Central memory CD4-positive, alpha-beta T cell (primary cell): ENCODE measurements around the gene A3GALT2.

Source experiments
- DNase-seq: peaks from one replicate; pipeline ENCODE4 v3.0.0; 2022

The A3GALT2 gene

DNA sequence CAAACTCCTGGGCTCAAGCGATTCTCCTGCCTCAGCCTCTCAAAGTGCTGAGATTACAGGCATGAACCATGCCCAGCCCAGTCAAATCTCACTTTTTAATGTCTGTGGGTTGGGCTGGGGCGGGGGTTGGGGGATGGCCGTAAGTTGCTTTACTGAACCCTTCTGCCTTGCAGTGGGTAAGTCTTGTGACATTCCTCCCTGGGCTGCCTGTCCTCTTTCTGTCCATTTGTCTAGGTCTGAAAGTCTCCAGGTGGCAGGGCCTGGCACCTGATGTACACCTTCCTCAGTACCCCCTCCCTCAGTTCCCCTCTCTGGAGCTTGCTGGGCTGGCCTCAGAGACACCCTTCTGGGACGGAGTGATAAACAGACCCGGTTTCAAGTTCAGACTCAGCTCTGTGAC lies 51.3 kb downstream of the A3GALT2 start:
- no peak for DNase-seq

DNA sequence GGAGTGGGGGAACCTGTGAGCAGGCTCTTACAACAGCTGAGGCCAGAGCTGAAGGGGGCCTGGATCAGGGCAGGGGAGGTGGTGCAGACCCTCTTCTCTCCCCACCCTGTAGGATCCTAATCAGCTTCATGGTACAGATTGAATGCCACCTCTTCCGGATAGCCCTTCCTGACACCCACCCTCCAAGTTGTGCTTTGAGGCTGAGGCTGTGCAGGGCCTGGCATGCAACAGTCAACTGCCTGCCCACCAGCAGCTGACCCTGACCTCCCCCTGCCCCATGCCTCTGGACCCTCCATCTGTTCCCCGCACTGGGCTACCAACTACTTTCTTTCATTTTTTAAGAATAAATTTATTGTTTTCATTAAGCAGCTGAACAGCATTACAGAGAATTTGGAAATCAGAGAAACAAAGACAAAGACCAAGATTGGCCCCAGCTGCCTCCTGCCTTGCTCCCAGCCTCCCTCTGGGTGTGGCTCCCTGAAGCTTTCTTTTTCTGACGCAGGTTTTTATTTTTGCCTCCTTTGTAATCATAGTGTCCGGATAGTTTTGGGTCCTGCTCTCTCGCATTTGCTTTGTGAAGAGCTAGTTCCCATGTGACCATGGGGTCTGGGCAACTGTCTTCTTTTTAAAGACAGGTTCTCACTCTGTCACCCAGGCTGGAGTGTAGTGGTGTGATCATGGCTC lies 51.8 kb downstream of the A3GALT2 start:
- no peak for DNase-seq

DNA sequence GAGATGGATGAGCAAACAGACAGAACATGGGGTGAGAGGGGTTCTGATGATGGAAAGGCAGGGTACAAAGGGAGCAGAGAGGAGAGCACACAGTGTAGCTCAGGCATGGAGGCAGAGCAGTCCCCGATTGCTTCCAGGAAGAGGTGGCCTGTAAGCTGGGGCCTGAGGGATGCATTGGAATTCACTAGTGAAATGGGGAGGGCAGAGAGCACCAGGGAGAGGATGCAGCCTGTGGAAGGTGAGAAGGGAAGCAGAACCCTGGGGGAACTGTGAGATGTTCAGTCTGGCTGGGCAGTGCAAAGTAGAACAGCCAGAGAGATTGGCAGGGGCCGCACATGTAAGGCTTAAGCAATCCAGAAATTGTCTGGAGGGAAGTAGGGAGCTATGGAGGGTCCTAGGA lies 52.4 kb downstream of the A3GALT2 start:
- no peak for DNase-seq

DNA sequence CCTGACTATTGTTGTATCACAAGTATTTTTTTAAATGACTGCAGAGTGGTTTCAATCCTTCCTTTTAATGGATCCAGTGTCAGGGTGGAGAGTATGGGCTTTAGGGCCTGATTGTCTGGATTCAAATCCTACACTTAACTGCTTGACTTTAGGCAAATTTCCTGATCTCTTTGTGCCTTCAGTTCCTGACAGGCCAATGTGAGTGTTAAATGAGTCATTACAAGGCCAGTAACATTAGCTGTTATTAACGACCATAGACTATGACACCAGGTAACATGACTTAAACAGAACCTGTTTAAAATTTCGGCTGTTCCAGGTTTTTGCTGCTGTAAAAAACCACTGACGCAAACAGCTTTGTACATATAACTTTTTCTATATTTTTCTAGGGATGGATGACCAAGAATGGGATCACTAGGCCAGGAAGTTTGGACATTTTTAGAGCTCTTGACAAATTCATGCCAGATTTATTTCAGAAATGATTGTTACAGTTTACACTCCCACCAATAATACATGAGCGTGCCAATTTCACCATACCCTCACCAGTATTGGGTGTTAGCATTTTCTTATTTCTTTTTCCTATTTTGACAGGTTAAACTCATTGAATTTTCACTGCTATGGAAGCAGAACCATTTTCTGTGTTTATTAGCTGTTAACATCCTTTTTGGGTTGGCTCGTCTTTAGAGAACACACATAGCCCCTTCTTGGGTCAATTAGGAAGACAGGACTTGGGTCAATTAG lies 53.3 kb downstream of the A3GALT2 start:
- no peak for DNase-seq

DNA sequence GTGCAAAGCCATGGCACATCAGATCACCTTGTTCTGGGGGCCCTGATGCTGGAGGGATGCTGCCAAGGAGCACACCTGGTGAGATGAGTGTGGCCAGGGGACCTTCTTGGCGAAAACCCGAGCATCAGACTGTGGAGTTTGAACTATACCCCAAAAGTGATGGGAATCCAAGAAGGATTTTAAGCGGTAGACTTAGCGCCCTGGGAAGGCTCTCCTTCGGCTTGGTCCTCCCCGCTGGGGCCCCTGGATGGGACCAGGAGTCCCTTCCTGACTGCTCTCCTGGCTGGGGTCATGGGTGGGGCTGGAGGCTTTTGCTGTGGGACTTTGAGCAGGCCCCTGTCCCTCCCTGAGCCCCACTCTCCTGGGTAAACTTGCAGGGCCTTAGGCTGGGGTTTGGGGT lies 54.1 kb downstream of the A3GALT2 start:
- DNase-seq = no peak

DNA sequence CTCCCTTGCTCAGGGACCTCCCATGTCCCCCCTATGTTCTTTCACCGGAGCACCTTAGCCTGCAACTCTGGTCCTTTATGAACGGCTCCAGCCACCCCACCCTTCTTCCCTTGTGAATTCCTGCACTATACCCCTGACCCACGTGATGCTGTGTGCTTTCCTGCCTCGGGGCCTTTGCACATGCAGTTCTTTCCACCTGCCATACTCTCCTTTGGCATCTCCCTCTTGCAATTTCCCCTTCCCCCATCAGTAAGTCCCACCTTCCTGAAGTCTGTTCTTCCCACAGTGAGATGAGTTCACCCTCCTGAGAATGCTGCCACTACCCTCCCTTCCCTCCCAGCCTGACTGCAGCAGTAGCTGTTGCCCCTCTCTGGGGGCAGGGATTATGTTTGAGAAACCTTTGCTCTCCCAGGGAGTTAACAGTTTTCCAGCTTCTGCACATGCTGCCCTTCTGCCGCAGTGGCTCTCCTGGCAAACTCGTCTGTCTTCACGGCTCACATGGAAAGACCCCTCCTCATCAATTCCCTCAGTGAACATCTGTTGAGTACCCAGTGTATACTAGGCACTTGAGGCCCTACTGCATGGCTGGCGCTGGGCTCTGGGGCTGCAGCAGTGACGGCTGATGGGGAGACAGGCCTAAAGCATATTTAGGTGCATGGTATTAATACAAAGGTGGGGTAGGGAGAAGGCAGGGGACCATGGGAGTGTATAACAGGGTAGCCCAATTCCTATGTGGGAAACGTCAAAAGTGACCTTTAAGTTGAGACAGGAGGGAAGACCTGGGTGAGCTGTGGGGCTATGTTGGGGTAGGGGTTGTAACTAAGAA lies 54.9 kb downstream of the A3GALT2 start:
- DNase-seq = no peak

DNA sequence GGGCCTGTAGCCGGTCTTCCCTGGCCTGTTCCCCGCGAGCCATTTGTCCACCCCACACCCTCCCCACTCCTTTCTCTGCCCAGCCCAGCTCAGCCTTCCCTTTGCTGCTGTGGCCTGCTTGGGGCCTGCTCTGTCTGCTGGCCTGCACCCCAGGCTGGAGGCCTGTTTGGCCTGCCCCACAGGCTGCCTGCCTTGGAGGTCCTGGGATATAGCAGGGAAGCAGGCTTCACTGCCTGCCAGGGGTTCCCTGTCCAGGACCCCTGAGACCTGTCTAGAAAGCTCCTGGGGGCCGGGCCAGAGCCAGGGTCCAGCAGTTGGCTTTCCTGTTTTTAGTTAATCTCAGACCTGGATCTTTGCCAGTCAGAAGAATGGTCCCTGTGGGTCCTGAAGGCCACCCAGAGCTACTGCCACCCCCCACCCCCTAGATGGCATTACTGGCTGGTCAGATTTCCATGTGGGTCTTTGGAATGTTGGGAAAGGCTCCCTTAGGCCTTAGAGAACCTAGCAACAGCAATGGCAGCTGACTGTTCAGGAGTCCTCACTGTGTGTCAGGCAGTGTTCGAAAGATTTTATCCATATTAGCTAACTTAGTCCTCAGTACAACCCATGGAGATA lies 56.9 kb downstream of the A3GALT2 start:
- DNase-seq = no peak

DNA sequence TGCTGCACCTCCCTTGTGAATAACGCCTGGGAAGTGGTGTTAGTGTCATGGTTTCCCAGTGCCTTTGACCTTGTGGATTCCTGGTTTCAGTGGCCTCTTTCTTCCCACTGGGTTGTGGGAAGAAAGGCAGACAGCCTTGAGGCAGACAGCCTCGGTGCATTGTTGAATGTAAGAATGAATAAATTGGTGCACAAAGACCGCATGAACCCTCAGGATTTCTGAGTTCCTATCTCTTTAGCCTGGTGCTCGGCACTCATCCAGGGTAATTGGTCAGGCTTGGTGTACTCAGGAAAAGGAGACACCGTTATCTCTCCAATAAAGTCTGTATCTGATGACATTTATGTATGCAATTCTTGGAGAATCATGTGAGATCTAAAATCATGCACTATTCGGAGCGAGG lies 59.6 kb downstream of the A3GALT2 start:
- no peak for DNase-seq

DNA sequence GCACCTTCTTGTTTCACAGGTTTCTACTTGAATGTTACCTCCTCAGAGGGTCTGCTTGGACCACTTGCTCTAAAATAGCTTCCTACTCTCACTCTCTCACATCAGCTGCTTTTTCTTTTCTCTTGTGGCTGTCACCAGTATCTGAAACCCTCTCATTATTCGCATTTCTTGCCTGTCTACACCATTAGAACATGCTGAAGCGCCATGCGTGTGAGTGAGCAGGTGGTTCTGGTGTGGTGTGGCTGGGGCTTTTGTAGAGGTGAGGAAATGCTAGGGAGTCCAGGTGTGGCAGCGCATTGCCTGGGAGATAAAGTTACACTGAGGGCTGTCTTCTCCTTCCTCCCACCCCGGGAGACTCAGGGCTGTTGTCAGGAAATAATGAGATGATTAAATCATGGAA lies 60.5 kb downstream of the A3GALT2 start:
- no peak for DNase-seq

DNA sequence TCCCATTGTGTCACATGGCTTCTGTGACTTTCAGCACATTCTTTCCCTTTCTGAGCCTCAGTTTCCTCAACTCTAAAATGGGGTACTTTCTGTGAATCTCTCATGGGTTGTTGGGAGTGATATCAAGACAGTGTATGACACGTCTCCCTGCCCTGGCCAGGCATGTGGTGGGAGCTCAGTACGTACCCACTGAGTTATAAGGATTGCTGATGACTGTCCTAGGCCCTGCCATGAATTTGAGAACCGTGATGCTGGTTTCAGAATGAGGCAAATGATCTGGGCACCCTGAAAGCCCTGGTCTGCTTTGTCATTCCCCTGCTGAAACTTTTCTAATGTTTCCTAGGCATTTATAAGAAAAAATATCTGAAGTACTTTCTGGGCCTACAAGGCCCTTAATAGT lies 61.0 kb downstream of the A3GALT2 start:
- DNase-seq = no peak

DNA sequence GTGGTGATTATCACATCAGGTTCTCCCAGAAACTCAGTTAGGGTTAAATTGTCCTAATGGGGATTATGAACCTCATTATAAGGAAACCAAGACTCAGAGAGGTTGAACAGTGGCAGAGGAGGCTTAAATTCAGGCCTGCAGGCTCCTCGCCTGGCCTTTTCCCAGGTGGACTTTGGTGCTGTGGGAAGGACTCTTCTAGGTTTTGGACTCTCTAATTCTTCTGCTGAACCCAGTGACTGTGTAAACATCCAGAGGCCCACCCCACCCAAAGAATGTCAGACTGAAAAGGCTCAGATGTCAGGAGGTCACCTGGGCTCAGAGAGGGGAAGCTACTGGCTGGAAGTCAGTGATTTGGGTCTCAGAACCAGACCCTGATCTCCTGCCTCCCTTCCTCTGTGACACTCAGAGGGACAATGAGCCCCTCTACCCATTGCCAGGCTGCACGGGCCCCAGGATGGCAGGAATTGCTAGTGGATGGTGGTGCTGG lies 62.1 kb downstream of the A3GALT2 start:
- DNase-seq = no peak

DNA sequence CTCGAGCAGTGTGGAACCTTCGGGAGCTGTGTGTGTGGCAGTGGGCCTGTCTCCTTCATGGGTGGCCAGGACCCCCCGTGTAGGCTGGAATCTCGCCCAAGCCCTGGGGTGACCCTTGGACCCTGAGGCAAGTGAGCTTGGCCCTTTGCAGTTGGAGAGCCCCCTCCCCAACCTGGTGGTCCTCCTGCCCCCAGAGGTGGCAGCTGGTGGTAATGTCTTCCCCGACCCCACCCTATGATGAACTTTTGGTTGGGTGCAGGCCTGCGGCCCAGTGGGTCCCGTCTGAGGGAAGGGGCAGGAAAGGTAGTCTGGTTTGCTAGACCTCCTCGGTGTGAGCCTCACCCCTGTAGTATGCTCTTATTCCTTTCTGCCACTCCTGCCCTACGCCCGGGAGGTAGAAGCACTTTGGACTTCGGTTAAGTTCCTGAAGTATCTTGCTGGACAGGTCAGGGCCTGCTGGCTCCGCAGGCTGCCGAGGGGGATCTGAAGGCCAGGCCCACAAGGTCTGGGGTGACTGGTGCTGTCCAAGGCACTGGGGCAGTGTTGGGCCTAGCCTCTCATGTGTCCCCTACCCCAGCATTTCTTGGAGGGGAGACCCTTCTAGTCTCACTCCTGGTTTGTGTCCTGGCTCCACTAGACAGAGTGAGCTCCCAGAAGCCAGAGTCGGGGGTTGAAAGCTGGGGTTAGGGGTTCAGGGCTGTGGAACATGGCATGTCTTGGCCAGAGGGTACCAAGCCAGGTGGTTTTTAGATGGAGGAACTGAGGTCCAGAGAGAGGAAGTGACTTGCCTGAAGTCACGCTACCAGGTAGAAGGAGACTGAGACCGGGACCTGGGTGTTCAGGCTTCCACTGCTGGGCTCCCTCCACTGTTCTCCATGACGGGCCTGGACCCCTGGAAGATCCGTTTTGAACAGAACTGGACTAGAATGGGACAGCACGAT lies 62.9 kb downstream of the A3GALT2 start:
- no peak for DNase-seq

DNA sequence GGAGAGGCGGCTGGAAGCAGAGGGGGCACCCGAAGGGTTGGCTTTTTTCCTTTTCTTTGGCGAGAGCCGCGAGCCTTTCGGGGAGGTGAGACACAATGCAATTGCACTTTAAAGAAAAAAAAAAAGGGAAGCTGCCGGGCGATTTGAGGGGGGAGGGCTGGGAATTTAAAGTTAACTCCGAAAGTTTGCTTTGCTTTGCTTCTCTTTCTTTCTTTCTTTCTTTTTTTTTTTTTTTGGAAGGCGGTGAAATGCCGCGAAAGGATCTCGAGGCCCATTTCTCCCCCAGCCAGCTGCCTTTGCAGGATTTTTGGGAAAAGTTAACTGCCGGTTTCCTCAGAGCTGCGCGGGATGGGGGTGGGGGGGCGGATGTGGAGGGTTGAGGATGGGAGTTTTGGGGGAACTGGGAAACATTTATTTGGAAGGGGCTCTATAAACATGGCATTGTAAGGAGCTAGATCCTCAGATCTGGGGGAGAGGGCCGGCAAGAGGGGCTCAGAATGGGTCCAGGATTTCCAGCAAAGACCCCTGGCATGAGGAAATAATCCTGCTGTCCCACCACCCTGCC lies 63.6 kb downstream of the A3GALT2 start:
- DNase-seq = no peak
